Measurements from ENCODE around the gene ANGPTL3.

The ANGPTL3 gene

GRCh38 chr1:62654744-62655143 lies 57.4 kb downstream of the ANGPTL3 start (continued):
- TF ChIP-seq, protein P1, sequence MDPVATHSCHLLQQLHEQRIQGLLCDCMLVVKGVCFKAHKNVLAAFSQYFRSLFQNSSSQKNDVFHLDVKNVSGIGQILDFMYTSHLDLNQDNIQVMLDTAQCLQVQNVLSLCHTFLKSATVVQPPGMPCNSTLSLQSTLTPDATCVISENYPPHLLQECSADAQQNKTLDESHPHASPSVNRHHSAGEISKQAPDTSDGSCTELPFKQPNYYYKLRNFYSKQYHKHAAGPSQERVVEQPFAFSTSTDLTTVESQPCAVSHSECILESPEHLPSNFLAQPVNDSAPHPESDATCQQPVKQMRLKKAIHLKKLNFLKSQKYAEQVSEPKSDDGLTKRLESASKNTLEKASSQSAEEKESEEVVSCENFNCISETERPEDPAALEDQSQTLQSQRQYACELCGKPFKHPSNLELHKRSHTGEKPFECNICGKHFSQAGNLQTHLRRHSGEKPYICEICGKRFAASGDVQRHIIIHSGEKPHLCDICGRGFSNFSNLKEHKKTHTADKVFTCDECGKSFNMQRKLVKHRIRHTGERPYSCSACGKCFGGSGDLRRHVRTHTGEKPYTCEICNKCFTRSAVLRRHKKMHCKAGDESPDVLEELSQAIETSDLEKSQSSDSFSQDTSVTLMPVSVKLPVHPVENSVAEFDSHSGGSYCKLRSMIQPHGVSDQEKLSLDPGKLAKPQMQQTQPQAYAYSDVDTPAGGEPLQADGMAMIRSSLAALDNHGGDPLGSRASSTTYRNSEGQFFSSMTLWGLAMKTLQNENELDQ (tag by site-specific recombination; IDR thresholded peaks at IDR 0.05; ENCODE audit: low read depth): no peak
- no peak for TF ChIP-seq PRDM10 (tag by site-specific recombination; IDR thresholded peaks at IDR 0.05)
- no peak for TF ChIP-seq ZNF423 (tag by site-specific recombination; IDR thresholded peaks at IDR 0.05)
- TF ChIP-seq ZNF768 (tag by site-specific recombination; IDR thresholded peaks at IDR 0.05): no peak
- no peak for TF ChIP-seq ZNF677 (tag by site-specific recombination; IDR thresholded peaks at IDR 0.05)

Measured in HEK293 (cell line).